Endothelial cell of umbilical vein (primary cell): Measurements from ENCODE around the gene AUTS2. TPM values are rescaled to one million over a fixed set of nuclear protein-coding genes. Genes with fewer than 3 reads are reported as not detected.

ENCODE experiments used
- BruUV-seq: library from RNA; stranded (reverse); fragments of 400-500 nt; replicated peaks from 2 replicates; lab custom pipeline; 2021; lab: Mats Ljungman, UMichigan
- CTCF ChIA-PET: fragments of 300-600, 350-600 bp; sonication (Branson Sonifier 250); formaldehyde crosslinking; loops from one replicate; lab custom pipeline; 2021; ENCODE audit warnings: antibody characterized with exemption, inconsistent platforms; lab: Charles Lee
- POLR2A ChIA-PET: fragments of 300-600, 350-600 bp; sonication (Branson Sonifier 250); formaldehyde crosslinking; loops from one replicate; lab custom pipeline; 2021; ENCODE audit warnings: antibody characterized with exemption, inconsistent platforms; lab: Charles Lee
- DNase-seq: peaks from one replicate; pipeline ENCODE4 v3.0.0-alpha.2; 2011; ENCODE audit warnings: low read depth, low spot score
- FAIRE-seq: peaks from 2 replicates; lab custom pipeline; 2011; peaks lifted over from hg19 to GRCh38; lab: Jason Lieb, UNC
- H2AFZ ChIP-seq: 2 replicates; pipeline ENCODE4 v1.6.0; 2012; ENCODE audit warnings: low read depth, low read length, control low read depth, inconsistent platforms
- H3K27ac ChIP-seq: 2 replicates; pipeline ENCODE4 v1.5.1; 2011; ENCODE audit warnings: low read depth, mild to moderate bottlenecking, control low read depth, low read length, moderate library complexity; ENCODE audit not compliant: insufficient read depth
- H3K27me3 ChIP-seq, 2 experiments: 2 replicates each; pipeline versions ENCODE4 v1.6.0 to v1.6.1; 2011; ENCODE audit warnings: low read length in 2 of 2, mixed read lengths in 1 of 2; ENCODE audit not compliant: control insufficient read depth in 2 of 2, insufficient read depth in 2 of 2
- H3K36me3 ChIP-seq, 2 experiments: 2 replicates in 1 of 2; 3 replicates in 1 of 2; pipeline ENCODE4 v1.5.1; 2011; ENCODE audit warnings: low read length in 2 of 2, mild to moderate bottlenecking in 1 of 2, moderate library complexity in 1 of 2; ENCODE audit not compliant: control insufficient read depth in 2 of 2, insufficient read depth in 2 of 2; ENCODE audit errors: extremely low read depth in 1 of 2
- H3K4me1 ChIP-seq: 3 replicates; pipeline ENCODE4 v1.5.1; 2011; ENCODE audit warnings: mild to moderate bottlenecking, low read length; ENCODE audit not compliant: control insufficient read depth, insufficient read depth; ENCODE audit errors: extremely low read depth
- H3K4me2 ChIP-seq: 2 replicates; pipeline ENCODE4 v1.6.1; 2011; ENCODE audit warnings: low read length, control low read depth, mixed read lengths; ENCODE audit not compliant: insufficient read depth
- H3K4me3 ChIP-seq, 3 experiments: fragments of 200-600 bp in 1 of 3; sonication (generic), shearing (Covaris generic) in 1 of 3; replicated peaks in 1 of 3; 2 replicates each; pipeline ENCODE4 v1.5.1; 2011 to 2016; ENCODE audit warnings: control low read depth in 3 of 3, low read length in 3 of 3, mild to moderate bottlenecking in 2 of 3, inconsistent platforms in 1 of 3, low read depth in 1 of 3, moderate library complexity in 1 of 3; ENCODE audit not compliant: insufficient read depth in 1 of 3
- H3K79me2 ChIP-seq: 2 replicates; pipeline ENCODE4 v1.6.0; 2012; ENCODE audit warnings: low read length, inconsistent platforms; ENCODE audit not compliant: control insufficient read depth, insufficient read depth
- H3K9ac ChIP-seq: replicated peaks from 2 replicates; pipeline ENCODE3; 2011; ENCODE audit warnings: low read length, control low read depth; ENCODE audit not compliant: insufficient read depth; ENCODE audit errors: extremely low read depth
- H3K9me1 ChIP-seq: replicated peaks from 3 replicates; pipeline ENCODE4 v1.6.0; 2011; ENCODE audit warnings: mild to moderate bottlenecking, low read length; ENCODE audit not compliant: control insufficient read depth, insufficient read depth; ENCODE audit errors: extremely low read depth
- H3K9me3 ChIP-seq: replicated peaks from 2 replicates; pipeline ENCODE4 v1.5.1; 2012; ENCODE audit warnings: low read length, inconsistent platforms; ENCODE audit not compliant: control insufficient read depth, insufficient read depth
- H4K20me1 ChIP-seq: replicated peaks from 2 replicates; pipeline ENCODE3; 2011; ENCODE audit warnings: mild to moderate bottlenecking, low read length; ENCODE audit not compliant: control insufficient read depth, insufficient read depth; ENCODE audit errors: extremely low read depth
- EZH2 ChIP-seq: IDR thresholded peaks from 2 replicates; pipeline ENCODE4 v1.6.1; 2012; ENCODE audit warnings: borderline replicate concordance, low read depth, mild to moderate bottlenecking, moderate library complexity, low read length, inconsistent platforms; ENCODE audit not compliant: severe bottlenecking
- FOS ChIP-seq: IDR thresholded peaks from 2 replicates; pipeline ENCODE4 v1.6.1; 2011; ENCODE audit warnings: mild to moderate bottlenecking, low read length, moderate library complexity, borderline replicate concordance; ENCODE audit not compliant: insufficient read depth
- GATA2 ChIP-seq: IDR thresholded peaks from 2 replicates; pipeline ENCODE4 v1.7.0; 2011; ENCODE audit warnings: low read depth, mild to moderate bottlenecking, moderate library complexity, mixed read lengths, low read length; ENCODE audit not compliant: insufficient read length, insufficient read depth
- JUN ChIP-seq: IDR thresholded peaks from 2 replicates; pipeline ENCODE4 v1.6.1; 2011; ENCODE audit warnings: borderline replicate concordance, low read depth; ENCODE audit not compliant: insufficient read length, insufficient read depth
- MYC ChIP-seq: IDR thresholded peaks from one replicate; pipeline ENCODE4 v1.6.1; 2011; ENCODE audit warnings: mild to moderate bottlenecking, low read depth, low read length
- POLR2A ChIP-seq: IDR thresholded peaks from 2 replicates; pipeline ENCODE4 v1.6.1; 2012; ENCODE audit warnings: low read depth, mild to moderate bottlenecking, control low read depth, low read length
- POLR2AphosphoS5 ChIP-seq: IDR thresholded peaks from 2 replicates; pipeline ENCODE4 v1.6.1; 2012; ENCODE audit warnings: low read depth, mild to moderate bottlenecking, control low read depth, low read length, moderate library complexity; ENCODE audit not compliant: insufficient read depth
- dilution Hi-C: fragments of 300-500 bp; cut with MboI; formaldehyde crosslinking; loops from one replicate; pipeline ENCODE4 v1.15.0; 2019; ENCODE audit warnings: low sequenced_read_pairs; ENCODE audit not compliant: extremely low pct_ligation_motif_present
- intact Hi-C: fragments of 100-400 bp; cut with micrococcal nuclease; formaldehyde crosslinking; loops from one replicate; pipeline ENCODE4 v1.10.0; 2022
- polyA plus RNA-seq, 4 experiments: library from polyadenylated mRNA; depleted of rRNA in 3 of 4; stranded (reverse) in 3 of 4; unstranded in 1 of 4; fragments of >200 nt; gene quantifications; 2 replicates each; pipeline versions ENCODE4 v1.2.1 to v1.2.3, GENCODE V29; 2011 to 2012; ENCODE audit warnings: missing spikeins in 1 of 4
- total RNA-seq: library from RNA; stranded (reverse); gene quantifications from 2 replicates; pipeline ENCODE4 v1.2.3, GENCODE V29; 2021
- TF ChIP-seq, protein P1 (sequence below), 2 donors: IDR thresholded peaks; 1 replicate in 1 of 2; 2 replicates in 1 of 2; pipeline ENCODE4 v1.5.1; 2011; ENCODE audit warnings: low read length in 2 of 2, mild to moderate bottlenecking in 2 of 2, moderate library complexity in 2 of 2, control low read depth in 1 of 2, inconsistent platforms in 1 of 2, low read depth in 1 of 2; ENCODE audit not compliant: insufficient read depth in 1 of 2; ENCODE audit errors: extremely low read depth in 1 of 2
- TF ChIP-seq, protein P2 (sequence below): IDR thresholded peaks from 2 replicates; pipeline ENCODE4 v1.6.1; 2011; ENCODE audit not compliant: insufficient read depth, insufficient read length

Gene AUTS2
- total and polyA plus RNA-seq, 2 donors (not counting 3 experiments of a cell fraction or from before 2014, with no cell fraction given) = 0.59 to 8.0 TPM

DNA sequence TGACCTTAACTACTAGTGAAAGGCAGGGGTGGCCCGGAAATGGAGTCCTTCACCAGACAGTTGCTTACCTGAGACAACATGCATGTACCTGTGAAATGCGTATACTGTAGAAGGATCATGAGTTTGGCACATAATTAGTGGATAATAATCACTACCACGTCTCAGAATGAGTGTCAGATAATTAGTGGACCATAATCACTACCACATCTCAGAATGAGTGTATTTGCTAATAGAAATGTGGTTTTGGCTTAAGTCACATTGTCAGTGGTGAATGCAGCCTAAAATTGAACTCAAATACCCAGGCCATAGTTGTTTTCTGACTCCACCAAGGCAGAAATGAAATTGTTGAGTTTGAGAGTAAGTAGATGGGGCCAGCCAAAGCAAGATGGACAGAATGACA, 1065.4 kb downstream of the AUTS2 start:
- dilution Hi-C loops = no loop called here
- POLR2A ChIA-PET = no interaction called here
- no peaks in the 10 kb centered on the region for H3K9me1 ChIP-seq

More for the DNA sequence above, 1065.4 kb downstream of the AUTS2 start:
- TF ChIP-seq FOS (no peak), MYC (no peak), POLR2A (no peak), EZH2 (no peak), POLR2AphosphoS5 (no peak), JUN (no peak), GATA2 (no peak)
- TF ChIP-seq, protein P1, sequence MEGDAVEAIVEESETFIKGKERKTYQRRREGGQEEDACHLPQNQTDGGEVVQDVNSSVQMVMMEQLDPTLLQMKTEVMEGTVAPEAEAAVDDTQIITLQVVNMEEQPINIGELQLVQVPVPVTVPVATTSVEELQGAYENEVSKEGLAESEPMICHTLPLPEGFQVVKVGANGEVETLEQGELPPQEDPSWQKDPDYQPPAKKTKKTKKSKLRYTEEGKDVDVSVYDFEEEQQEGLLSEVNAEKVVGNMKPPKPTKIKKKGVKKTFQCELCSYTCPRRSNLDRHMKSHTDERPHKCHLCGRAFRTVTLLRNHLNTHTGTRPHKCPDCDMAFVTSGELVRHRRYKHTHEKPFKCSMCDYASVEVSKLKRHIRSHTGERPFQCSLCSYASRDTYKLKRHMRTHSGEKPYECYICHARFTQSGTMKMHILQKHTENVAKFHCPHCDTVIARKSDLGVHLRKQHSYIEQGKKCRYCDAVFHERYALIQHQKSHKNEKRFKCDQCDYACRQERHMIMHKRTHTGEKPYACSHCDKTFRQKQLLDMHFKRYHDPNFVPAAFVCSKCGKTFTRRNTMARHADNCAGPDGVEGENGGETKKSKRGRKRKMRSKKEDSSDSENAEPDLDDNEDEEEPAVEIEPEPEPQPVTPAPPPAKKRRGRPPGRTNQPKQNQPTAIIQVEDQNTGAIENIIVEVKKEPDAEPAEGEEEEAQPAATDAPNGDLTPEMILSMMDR (IDR thresholded peaks at IDR 0.05; ENCODE audit: extremely low read depth in 1 of 2, insufficient read depth in 1 of 2, low read depth in 1 of 2, low read length in 2 of 2) = no peak
- TF ChIP-seq, protein P2, sequence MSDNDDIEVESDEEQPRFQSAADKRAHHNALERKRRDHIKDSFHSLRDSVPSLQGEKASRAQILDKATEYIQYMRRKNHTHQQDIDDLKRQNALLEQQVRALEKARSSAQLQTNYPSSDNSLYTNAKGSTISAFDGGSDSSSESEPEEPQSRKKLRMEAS = no peak
- H3K9me3 ChIP-seq = no peaks in the 10 kb centered on the region
- H3K27ac ChIP-seq = no peak overlapping the region
- FAIRE-seq (no peak), DNase-seq (no peak)
- no peak overlapping the region for H3K9ac ChIP-seq
- CTCF ChIA-PET = no interaction called here
- no peaks in the 10 kb centered on the region for H3K27me3 ChIP-seq
- BruUV-seq = no TSS peak
- H2AFZ ChIP-seq = no peak overlapping the region
- intact Hi-C loops = no loop called here
- H3K36me3 ChIP-seq = no peaks in the 10 kb centered on the region
- no peak overlapping the region for H3K4me2 ChIP-seq
- H3K4me1 ChIP-seq = no peaks in the 10 kb centered on the region
- no peak overlapping the region for H3K4me3 ChIP-seq
- H4K20me1 ChIP-seq = no peaks in the 10 kb centered on the region
- no peaks in the 10 kb centered on the region for H3K79me2 ChIP-seq
